ENCODE data around the gene TMEM240.
"Not testable (repeated sequence)": the region's sequence is repeated elsewhere in the genome, so short reads cannot be mapped to it uniquely, and the experiment has no call there.

Gene TMEM240

DNA sequence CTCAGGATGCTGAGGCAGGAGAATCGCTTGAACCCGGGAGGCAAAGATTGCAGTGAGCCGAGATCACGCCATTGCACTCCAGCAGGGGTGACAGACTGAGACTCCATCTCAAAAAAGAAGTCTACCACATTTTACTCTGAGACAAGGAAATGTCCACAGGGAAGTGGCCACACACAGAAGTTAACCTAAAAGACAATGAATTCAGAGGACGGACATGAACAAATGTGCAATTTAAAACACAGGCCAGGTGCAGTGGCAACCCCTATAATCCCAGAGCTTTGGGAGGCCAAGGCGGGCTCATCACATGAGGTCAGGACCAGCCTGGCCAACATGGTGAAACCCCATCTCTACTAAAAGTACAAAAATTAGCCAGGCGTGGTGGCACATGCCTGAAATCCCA lies 17.3 kb upstream of the TMEM240 start:
- not testable (repeated sequence) for DNase-seq (ENCODE audit: low read depth in 3 of 3)

DNA sequence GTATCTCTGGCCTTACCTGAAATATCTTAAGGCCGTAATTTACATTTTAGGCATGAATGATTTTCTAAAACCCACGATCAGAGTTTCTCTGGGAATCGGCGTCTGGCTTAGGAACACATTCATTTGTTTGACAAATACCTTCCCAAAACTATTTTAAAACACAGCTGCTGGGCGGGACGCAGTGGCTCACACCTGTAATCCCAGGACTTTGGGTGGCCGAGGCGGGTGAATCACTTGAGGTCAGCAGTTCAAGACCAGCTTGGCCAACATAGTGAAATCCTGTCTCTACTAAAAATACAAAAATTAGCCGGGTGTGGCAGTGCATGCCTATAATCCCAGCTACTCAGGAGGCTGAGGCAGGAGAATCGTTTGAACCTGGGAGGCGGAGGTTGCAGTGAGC lies 16.5 kb upstream of the TMEM240 start:
- not testable (repeated sequence) for DNase-seq (ENCODE audit: low read depth in 3 of 3)

DNA sequence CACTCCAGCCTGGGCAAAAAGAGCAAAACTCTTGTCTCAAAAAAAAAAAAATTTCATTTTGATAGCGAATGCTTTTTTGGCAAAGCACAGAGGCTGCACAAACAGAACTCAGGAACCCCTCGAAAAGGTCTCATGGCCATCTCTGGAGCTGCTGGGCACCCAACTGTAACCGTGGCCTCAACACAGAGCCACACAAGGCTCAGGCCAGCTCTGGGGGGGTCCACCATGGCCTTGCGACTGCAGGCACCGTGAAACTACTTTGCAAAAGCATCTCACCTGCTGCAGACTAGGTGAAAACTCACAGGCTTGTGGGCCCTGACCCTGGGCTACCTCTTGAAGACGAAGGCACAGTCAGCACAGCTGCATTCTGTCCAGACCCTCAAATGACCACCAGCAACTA lies 16.1 kb upstream of the TMEM240 start:
- DNase-seq (ENCODE audit: low read depth in 3 of 3): no peak

DNA sequence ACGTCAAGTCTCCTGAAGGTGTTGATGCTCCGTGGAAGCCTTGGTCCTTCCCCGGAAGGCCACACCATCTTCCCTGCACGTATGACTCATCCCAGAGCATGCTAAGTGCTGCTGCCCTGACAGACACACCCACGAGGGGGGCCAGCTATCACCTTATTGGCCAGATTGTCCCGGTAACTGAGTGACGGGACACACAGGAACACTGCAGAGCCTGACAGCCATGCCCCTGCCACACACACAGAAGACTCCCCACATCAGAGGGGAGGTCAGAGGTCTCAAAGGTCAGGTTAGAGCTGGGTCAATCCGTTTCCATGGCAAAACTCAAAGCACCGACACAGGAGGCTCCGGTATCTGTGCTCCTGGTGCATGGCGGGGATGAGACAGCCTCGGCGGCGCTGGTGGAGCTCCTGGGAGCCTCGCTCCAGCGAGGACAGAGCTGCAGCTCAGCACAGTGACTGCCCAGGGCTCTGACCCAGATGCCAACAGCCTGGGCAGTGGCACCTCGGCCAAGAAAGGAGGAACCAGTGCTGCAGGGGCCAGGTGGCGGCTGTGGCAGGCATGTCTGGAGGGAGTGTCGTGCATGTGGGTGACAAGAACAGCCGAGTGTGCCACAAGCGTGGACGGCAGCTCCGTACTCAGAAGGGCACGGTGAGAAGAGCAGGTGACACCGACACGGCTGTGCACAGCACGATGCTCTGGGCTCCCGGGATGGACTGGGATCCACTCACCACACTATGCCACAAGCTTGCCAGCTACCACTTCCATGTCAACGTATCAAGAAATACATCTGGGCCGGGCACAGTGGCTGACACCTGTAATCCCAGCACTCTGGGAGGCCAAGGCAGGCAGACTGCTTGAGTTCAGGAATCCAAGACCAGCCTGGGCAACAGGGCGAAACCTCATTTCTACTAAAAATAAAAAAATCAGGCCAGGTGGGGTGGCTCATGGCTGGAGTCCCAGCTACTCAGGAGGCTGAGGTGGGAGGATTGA lies 14.8 kb upstream of the TMEM240 start:
- no peak for DNase-seq (ENCODE audit: low read depth in 3 of 3)

DNA sequence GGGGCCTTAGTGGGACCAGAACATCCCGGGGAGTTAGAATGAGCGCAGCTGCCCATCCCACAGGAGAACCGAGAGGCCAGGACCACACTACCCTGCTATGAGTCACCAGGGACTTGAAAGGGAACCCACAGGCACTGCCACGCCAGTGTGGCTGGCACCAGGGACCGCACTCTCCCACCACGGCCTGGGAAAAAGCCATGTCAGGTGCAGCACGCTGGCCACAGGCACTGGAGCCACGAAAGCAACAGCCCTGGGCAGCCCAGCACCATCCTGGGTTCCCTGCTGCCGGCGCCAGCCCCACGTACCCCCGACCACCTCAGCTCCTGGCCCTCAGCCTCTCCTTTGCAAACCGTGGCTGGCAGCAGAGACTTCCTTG lies 14.1 kb upstream of the TMEM240 start:
- DNase-seq (ENCODE audit: low read depth in 3 of 3): no peak

DNA sequence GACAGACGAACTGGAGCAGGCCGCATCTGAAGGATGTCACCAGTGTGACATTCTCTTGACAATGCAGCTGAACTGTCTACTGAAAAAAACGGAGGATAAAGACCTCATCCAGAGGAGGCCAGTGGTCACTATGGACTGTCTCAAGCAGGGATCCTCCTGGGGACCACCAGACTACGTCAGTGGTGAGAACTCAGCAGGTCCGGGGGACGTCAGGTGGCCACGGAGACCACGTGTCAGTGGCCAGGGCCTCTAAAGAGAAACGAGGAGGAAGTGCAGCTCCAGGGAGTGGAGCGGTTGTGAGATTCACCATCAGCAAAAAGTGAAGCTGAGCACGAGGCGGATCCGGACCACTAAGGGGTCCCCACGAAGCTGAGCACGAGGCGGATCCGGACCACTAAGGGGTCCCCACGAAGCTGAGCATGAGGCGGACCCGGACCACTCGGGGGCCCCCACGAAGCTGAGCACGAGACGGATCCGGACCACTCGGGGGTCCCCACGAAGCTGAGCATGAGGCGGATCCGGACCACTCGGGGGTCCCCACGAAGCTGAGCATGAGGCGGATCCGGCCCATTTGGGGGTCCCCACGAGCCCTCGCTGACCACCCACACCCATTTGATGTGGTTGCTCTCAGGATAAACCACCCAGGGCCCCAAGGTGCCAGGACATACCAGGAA lies 13.5 kb upstream of the TMEM240 start:
- no peak for DNase-seq (ENCODE audit: low read depth in 3 of 3)

DNA sequence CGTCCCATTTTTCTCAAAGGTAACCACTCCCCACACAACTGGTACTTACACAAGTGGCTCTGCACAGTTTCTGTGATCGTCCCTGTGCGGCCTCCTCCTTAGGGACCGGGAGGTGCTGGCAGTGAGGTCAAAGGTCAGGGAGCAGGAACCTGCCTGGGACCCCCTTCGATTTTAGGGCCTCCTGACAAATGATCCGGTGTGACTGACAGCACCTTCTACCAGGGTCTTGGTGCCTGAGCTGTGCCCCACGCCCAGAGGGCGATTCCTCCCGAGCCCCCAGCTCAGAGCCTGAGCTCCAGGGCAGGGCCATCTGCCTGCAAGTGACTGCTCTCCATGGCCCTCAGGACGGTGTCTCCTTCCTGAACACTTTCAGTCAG lies 11.8 kb upstream of the TMEM240 start:
- no peak for DNase-seq (ENCODE audit: low read depth in 3 of 3)

DNA sequence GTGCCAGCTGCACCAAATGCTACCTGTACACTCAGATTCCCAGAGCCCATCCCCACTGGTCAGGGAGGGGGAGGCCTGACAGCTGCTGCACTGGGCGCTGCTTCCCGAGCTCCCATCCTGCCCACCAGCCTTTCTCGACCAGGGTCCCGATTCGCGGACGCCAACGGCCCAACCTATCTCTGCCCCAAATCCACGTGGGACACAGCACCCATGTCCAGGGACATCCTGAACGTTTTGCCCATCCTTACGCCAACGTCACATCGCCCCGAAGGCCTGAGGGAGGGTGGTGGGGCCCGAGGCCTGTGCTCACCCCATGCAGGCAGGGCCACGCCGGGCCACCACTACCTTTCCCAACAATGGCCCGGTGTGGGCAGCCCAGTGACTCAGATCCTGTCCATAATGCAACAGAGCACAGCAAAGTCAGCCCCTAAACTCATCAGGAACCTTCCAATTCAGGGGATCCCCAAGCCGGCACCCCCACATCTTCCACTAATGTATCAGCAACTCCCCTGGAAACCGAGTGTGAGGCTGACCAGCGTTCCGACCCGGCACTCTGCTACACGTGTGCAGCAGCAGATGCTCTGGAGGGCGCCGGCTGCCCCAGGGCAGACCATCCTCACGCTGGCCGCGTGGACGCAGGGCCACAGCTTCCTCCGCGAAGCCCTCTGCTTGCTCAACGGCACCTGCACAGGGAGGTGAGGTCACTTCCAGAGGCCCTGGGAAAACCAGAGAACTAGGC lies 11.3 kb upstream of the TMEM240 start:
- no peak for DNase-seq (ENCODE audit: low read depth in 3 of 3)

DNA sequence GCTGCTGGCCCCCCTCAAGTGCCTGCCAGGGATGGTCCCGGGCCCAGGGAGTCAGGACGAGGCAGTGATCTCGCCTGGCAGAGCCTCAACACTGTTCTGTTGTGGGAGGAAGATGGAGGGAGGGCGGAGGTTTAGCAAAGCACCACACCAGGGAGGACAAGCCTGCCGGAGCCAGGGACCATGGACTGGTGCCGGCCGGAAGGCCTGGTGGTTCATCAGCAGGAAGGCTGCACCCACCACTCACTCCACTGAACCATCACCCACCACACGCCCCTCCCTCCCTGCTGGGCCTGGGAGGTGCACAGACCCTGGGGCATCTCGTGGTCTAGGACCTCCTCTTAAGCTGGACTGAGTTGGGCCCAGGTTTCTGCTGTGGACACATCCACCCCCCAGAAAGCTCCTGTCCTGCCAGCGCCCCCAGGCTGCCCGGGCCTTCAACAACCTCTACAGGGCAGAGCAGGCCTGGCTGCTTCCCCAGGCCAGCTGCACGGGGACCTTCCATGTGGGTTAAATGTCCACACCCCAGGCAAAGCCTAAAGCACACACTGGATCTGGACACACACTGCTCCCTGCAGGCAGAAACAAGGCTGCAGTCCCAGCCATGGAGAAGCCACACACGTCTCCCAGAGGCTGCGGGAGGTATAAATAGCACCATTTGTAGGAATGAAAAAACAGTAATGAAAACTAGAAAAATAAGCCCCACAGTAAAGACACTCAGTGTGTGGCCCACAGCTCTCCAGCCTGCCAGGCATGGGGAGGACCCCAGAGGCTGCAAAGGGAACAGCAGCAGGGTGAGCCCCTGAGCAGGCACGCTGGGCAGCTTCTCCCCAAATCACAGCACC lies 10.4 kb upstream of the TMEM240 start:
- no peak for DNase-seq (ENCODE audit: low read depth in 3 of 3)

DNA sequence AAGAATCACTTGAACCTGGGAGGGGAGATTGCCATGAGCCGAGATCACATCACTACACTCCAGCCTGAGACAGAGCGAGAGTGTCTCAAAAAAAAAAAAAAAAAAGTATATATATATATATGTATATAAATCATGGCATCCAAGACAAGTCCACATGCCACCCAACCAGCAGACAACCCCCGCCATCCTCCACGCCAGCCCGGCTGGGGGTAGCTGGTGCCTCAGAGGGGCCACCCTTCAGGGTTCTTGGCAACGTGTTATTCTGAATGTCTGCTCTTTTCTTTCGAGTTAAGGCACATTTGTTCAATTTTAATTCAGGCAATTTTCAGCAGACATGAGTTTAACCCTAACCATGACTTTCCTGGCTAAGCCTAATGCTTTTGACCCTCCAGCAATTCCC lies 9.7 kb upstream of the TMEM240 start:
- DNase-seq (ENCODE audit: low read depth in 3 of 3): no peak

DNA sequence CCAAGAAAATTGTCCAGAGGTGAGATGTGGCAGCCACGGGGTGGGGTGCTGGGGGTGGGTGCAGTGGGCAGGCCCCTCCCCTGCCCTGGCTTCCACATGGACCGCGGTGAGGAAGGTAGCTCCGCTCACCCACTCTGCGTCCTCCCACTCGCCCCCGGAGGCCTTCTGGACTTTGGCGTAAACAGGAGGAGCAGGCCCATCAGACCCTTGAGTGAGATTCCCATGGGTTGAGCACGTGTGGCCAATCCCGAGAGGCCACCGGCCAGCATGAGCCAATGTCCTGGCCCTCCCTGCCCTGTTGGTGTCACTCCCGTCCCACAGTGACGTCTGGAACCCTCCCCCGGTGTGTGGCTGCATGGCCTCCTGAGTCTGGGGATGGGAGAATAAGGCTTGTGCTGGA lies 8.2 kb upstream of the TMEM240 start:
- no peak for DNase-seq (ENCODE audit: low read depth in 3 of 3)

DNA sequence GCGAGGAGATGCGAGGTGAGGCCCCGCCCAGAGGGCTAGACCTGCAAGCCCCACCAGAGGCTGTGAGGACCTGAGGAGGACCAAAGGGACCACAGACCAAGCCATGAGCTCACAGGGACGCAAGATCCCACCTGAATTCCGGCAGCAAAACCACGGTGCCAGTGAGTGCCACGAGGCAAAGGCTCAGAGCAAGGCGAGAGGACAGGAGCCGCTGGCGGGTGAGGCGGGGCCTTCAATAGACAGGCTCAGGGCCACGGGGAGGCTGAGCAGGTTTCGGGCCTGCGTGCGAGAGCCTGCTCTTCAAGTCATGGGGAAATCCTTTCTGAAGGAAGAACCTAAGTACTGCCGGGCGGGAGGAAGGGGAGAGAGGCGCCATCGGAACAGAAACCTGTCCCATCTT lies 7.1 kb upstream of the TMEM240 start:
- no peak for DNase-seq (ENCODE audit: low read depth in 3 of 3)

DNA sequence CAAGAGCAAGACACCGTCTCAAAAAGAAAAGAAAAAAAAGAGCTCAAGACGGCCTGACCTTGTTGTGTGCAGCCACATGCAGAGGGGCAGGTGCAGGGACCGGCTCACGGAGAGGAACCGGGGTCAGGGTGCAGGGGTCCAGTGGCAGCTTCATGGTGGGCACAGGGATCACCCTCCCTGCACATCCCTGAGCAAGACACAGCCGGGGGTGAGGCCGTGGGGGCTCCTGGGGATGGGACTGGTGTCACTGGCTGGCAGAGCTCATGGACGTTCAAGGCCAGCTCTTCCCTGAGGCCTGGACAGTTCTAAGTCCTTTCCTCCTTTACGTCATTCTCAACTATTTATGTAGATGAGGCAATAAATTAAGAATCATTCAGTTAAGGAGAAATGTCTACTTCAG lies 6.6 kb upstream of the TMEM240 start:
- no peak for DNase-seq (ENCODE audit: low read depth in 3 of 3)

DNA sequence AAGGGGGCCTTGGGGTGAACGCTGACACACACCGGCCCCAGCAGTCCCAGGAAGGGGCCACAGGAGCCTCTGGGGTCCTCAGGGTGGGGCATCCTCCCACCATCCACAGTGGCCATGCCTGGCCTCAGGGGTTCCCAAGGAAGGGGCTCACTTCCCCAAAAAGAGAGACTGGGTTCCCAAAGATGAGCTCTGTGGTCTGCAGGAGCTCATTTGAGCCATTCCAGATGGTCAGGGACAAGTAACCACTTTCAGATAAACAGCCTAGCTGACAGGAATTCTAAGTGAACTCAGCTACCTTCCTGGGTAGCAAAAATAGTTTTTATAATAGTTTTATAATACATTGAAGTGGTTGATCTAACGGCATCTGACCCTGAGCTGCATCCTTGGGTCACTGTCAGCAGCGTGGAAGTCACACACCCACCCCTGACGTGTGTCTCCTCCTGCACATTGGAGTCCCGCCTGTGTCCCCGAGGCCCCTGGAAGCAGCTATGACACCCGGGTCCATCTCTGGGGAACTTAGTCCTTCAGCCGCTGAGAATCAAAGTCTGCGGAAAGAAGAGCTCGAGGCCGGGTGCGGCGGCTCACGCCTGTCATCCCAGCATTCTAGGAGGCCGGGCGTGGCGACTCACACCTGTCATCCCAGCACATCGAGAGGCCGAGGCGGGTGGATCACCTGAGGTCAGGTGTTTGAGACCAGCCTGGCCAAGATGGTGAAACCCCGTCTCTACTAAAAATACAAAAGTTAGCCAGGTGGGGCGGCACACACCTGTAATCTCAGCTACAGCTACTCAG lies 5.7 kb upstream of the TMEM240 start:
- no peak for DNase-seq (ENCODE audit: low read depth in 3 of 3)

DNA sequence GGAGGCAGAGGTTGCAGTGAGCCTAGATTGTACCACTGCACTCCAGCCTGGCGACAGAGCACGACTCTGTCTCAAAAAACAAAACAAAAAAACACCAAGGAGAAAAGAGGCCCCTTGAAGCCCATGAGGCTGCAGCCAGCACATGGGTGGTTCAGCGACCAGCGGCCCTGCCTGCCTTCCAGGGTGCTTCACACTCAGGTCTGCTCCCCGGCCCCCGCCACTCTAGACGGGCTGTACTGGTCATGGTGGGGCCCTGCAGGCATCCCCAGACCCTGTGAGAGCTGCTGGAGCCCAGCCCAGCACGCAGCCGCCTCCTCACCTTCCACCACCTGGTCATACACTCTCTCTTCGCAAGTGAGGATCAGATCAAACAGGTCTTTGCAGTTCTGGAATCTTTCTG lies 4.1 kb upstream of the TMEM240 start:
- DNase-seq (ENCODE audit: low read depth in 3 of 3): no peak

DNA sequence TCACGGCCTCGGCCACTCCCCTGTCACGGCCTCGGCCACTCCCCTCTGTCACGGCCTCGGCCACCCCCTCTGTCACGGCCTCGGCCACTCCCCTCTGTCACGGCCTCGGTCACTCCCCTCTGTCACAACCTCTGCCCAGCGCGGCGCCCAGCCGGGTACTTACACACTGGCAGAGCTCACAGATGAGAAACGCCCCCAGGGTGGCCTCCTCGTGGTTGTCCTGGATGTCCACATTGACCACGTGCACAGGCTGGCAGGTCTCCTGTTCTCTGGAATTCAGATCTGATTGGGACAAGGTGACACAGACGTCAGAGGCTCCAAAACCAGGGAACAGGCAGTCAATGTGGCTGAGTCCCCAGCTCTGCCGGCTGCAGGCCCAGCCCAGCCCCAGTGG lies 3.3 kb upstream of the TMEM240 start:
- DNase-seq (ENCODE audit: low read depth in 3 of 3): no peak

DNA sequence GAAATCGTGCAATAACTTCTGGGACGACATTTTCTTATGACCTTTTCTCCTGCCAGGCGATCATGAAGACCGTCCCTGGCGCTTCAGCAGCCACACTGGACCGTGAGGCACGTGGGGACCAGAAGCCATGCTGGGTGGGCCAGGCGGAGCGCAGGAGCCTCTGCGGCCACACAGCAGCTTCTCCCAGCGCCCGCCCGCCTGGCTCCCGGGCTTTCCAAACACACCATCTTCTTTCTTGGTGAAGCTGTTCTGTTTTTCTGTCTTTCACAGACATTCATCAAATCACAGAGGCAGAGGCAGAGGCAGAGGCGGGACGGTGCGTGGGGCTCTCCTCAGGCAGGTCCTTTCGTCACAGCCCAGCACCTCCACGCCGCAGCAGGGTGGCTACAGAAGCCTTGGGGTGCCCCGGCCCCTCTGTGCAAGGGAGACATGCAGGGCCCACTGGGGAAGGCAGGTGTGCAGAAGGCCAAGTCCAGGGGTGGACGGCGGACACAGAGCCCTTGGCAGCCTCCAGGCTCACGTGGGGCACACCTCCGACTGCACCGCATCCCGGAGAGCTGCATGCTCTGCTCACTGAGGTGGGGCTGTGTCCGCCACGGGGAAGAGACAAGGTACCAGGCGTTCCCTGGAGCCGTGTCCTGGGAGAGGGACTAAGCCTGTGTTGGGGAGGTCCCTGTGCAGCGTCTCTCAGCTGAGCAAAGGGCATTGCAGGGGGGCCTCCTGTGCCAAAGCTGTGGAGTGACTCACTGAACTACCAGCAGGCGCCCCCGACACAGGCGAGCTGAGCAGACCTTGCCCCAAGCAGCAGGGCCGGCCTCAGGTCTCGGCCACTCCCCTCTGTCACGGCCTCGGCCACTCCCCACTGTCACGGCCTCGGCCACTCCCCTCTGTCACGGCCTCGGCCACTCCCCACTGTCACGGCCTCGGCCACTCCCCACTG lies 2.6 kb upstream of the TMEM240 start:
- DNase-seq (ENCODE audit: low read depth in 3 of 3): no peak

DNA sequence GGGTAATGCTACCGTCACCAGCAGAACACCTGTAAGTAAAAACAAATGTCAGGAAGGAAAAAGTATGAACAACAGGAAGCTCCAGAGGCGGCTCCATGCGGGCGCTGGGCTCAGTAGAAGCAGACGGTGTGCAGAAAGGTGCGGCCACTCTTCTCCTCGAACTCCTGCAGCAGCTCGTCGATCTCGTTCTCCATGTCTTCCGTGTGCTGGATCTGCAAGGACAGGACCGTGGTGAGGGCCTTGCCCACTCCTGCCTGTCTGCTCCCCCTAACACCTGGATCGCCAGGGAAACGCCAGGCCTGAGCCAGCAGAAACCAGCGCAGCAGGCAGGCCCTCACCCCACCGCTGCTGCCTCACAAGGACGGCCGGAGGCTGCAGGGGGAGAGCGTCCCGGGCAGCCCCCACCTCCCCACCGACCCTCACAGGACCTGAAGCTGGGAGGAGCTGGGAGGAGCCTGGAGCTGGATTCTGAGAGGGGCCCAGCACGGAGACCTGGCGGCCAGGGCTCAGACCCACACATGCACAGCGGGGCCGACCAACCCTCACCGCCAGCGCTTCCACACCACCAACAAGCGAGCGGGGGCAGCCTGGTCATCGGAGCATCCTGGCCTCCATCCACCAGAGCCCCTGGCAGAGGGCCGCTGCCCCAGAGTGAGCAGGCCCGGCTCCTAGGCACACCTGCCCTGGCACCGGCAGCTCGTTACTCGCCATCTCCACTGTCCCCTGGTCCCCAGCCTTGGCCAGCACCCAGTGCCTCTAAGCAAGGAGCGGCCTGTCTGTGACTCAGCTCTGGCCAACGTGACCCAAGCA lies 1.7 kb upstream of the TMEM240 start:
- no peak for DNase-seq (ENCODE audit: low read depth in 3 of 3)
